Measurements from ENCODE around the gene TMEM51.
"Not testable (repeated sequence)": the region's sequence is repeated elsewhere in the genome, so short reads cannot be mapped to it uniquely, and the experiment has no call there.

TMEM51 gene

DNA sequence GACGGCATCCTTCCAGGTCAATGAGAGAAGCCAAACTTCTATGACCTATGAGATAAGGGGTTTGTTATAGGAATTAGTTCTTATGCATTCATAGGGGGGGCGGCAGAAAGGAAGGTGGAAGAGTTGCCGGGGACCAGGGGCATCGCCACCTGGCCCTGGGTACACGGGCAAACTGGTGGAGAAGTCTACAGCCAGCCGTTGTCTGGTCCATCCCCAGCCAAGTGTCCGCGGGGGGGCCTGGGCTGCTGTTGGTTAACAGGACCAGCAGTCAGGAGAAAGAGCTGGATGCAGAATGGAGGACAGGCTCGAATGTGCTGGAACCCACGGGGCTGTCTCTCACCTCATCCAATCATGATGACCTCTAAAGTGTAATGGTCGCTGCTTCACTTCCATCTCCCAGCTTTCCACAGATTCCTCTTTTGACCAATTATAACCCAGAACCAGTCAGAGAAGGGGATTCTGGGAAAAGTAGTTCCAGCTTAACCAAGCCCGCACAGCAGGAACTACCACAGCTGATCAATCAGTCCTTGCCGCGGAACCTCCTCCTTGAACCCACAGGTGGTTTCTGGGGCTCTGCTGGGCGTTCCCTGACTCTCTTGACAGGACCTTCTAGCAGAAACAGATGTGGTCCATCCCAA lies 17.8 kb downstream of the TMEM51 start:
- no peak for DNase-seq (ENCODE audit: low spot score)
- Mint-ChIP-seq H3K27me3 (ENCODE audit: low read depth) (peaks cover 20% of the 10 kb centered on the region), H3K4me1 (ENCODE audit: low read depth) (peaks cover 7% of the 10 kb centered on the region)

DNA sequence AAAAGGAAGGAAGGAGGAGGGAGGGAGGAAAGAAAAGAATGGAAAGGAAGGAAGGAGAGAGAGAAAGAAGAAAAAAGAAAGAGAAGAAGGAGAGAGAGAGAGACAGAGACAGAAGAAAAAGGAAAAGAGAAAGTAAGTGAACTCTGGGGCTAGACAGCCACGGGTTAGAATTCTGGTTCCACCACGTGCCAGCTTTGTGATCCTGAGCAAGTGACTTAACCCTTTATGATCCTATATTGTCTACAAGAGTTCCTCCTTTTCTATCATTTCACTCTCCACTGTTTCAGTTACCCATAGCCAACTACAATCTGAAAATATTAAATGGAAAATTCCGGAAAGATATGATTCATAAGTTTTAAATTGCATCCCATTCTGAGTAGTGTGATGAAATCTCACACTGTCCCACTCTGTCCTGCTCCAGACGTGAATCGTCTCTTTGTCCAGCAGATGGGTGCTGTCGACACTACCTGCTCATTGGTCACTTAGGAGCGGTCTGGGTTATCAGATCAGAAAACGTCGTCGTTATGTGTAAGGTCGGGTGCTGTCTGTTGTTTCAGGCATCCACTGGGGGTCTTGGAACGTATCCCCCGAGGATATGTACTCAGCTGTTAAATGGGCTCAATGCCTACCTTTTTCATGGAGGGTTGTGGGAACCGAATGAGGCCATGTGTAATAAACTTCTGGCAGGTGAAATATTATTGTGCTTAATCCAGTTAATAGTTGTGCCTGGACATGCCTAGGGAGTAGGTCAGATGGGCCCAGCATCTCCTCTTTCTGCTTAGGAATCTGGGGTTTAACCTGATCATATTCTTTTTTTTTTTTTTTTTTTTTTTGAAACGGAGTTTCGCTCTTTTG lies 19.1 kb downstream of the TMEM51 start:
- Mint-ChIP-seq H3K4me3 (no peak overlapping the region), H3K4me1 (ENCODE audit: low read depth) (peaks cover 7% of the 10 kb centered on the region), H3K9me3 (no peaks in the 10 kb centered on the region), H3K27ac (no peak overlapping the region), H3K27me3 (ENCODE audit: low read depth) (peaks cover 22% of the 10 kb centered on the region), H3K36me3 (ENCODE audit: low read depth) (no peaks in the 10 kb centered on the region)
- no peak for DNase-seq (ENCODE audit: low spot score)

More for the DNA sequence above, 17.8 kb downstream of the TMEM51 start:
- Mint-ChIP-seq H3K4me3 (no peak overlapping the region), H3K36me3 (ENCODE audit: low read depth) (no peaks in the 10 kb centered on the region), H3K9me3 (no peaks in the 10 kb centered on the region), H3K27ac (no peak overlapping the region)

DNA sequence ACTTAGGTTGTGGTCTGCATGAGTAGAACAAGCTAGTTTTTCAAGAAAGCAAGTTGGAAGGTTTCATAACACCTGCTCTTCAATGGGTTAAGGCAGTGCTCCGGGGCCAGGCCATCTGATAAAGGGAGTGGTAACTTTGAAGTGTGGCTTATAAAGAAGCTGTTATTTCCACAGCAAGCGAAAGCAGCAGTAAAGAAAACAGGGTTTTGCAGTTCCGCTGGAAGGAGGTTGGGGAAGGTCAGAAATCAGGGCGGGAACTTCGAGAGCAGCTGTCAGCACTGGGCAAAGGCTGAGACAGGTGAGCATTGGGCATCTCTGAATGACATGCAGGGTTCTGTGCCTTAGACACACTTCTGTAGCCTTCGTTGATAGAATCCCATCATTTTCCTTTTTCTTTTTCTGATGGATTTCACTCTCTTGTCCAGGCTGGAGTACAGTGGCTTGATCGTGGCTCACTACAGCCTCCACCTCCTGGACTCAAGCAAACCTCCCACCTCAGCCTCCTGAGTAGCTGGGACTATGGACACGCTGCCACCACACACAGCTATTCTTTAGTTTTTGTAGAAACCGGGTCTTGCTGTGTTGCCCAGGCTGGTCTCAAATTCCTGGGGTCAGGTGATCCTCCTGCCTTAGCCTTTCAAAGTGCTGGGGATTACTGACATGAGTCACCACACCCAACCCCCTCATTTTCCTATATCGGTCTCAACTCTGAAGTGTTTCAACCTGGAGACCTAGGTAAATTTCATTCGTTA lies 20.5 kb downstream of the TMEM51 start:
- no peak for DNase-seq (ENCODE audit: low spot score)
- Mint-ChIP-seq H3K27ac (no peak overlapping the region), H3K27me3 (ENCODE audit: low read depth) (peaks cover 12% of the 10 kb centered on the region), H3K4me1 (ENCODE audit: low read depth) (peaks cover 7% of the 10 kb centered on the region), H3K4me3 (no peak overlapping the region), H3K9me3 (no peaks in the 10 kb centered on the region), H3K36me3 (ENCODE audit: low read depth) (no peaks in the 10 kb centered on the region)

DNA sequence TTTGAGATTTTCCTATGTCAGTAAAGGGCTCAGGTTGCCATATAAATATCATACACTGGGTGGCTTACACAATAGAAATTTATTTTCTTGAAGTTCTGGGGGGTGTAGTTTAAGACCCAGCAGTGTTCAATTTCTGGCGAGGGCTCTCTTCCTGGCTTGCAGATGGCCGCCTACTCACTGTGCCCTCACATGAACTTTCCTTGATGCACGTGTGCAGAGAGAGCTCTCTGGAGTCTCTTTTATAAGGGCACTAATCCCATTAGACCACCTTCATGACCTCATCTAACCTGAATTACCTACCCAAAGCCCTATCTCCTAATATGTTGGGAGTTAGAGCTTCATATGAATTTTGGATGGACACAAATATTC lies 21.1 kb downstream of the TMEM51 start:
- no peaks in the 10 kb centered on the region for H3K9me3 Mint-ChIP-seq
- DNase-seq (ENCODE audit: low spot score), result no peak
- no peaks in the 10 kb centered on the region for H3K36me3 Mint-ChIP-seq (ENCODE audit: low read depth)
- H3K4me1 Mint-ChIP-seq (ENCODE audit: low read depth), result peaks cover 7% of the 10 kb centered on the region
- H3K27me3 Mint-ChIP-seq (ENCODE audit: low read depth), result peaks cover 8% of the 10 kb centered on the region
- H3K27ac Mint-ChIP-seq, result no peak overlapping the region
- no peak overlapping the region for H3K4me3 Mint-ChIP-seq

DNA sequence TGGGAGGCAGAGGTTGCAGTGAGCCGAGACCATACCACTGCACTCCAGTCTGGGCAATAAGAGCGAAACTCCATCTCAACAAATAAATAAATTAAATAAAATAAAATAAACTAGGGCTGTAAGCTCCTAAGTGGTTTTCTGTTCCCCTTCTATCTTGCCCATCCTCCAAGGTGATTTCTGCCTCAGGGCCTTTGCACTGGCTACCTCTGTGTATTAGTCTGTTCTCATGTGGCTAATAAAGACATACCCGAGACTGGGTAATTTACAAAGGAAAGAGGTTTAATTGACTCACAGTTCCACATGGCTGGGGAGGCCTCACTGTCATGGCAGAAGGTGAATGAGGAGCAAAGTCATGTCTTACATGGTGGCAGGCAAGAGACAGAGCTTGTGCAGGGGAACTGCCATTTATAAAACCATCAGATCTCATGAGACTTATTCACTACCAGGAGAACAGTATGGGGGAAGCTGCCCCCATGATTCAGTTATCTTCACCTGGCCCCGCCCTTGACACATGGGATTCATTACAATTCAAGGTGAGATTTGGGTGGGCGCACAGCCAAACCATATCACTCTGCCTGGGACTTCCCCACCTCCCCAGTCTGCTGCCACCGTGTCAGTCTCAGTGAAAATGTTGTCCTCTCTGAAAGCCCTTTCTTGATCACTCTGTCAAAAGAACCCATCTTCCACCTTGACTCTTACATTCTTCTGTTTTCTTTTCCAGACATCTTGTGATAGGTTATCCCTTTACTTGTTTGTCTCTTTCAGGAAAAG lies 22.0 kb downstream of the TMEM51 start:
- H3K36me3 Mint-ChIP-seq (ENCODE audit: low read depth); H3K4me3 Mint-ChIP-seq; H3K27ac Mint-ChIP-seq: not testable (repeated sequence)

DNA sequence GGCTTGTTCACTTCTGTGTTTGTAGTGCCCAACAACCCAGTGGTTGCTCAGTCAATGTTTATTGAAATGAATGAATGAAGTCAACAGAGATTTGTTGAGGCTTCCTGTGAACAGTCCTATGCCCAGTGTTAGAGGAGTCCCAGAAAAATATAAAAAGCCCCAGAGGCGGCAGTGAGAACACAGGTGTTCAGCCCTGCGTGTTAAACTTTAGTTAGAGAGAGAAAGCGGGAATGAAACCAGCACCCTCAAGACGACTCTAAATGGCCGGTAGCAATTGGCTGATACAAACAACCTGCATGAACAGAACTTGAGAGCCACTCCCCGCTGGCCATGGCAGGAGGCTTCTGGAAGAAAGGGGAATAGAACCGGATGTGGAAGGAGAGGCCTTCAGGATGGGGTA lies 22.6 kb downstream of the TMEM51 start:
- Mint-ChIP-seq H3K4me3 (no peak overlapping the region), H3K36me3 (ENCODE audit: low read depth) (no peaks in the 10 kb centered on the region), H3K4me1 (ENCODE audit: low read depth) (peaks cover 7% of the 10 kb centered on the region), H3K27me3 (ENCODE audit: low read depth) (peaks cover 8% of the 10 kb centered on the region), H3K27ac (no peak overlapping the region), H3K9me3 (no peaks in the 10 kb centered on the region)
- DNase-seq (ENCODE audit: low spot score), result no peak

More for the DNA sequence above, 22.0 kb downstream of the TMEM51 start:
- H3K9me3 Mint-ChIP-seq; H3K4me1 Mint-ChIP-seq (ENCODE audit: low read depth); H3K27me3 Mint-ChIP-seq (ENCODE audit: low read depth); DNase-seq (ENCODE audit: low spot score): not testable (repeated sequence)

DNA sequence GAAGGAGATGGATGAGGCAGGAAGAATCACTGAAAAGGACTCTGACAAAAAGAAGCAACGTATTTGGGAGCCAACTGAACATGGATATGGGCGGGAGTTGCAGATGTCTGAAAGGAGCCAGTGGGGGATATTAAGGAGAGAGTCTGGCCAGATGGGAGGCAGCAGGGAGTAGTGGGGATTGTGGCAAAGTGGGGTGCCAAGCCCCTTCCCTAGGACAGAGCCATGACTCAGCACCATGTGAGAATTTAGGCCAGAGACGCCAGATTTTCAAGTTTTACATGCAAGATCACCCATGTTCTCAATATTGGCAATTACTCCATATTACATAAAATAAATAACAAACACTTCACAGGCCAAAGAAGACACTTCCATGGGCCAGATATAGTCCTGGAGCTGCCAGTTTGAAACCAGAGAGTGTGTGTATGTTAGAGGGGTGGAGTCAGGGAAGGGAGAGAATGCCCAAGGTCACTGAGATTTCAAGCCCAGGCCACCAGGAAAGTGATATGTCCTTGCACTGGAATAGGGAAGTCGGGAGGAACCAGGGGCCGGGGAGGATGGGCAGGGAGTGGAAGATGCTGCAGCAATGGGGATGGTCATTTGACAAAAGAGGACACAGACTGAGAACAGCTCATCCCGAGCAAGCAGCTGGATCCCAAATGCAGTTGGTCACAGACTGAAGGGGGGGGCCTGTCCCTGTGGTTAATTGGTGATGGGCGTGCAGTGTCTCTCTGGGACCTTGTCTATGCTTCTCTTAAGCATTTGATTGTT lies 23.5 kb downstream of the TMEM51 start:
- Mint-ChIP-seq H3K9me3 (no peaks in the 10 kb centered on the region), H3K4me3 (no peak overlapping the region), H3K27me3 (ENCODE audit: low read depth) (peaks cover 10% of the 10 kb centered on the region), H3K27ac (no peak overlapping the region), H3K4me1 (ENCODE audit: low read depth) (peaks cover 7% of the 10 kb centered on the region), H3K36me3 (ENCODE audit: low read depth) (no peaks in the 10 kb centered on the region)
- DNase-seq (ENCODE audit: low spot score), result no peak

DNA sequence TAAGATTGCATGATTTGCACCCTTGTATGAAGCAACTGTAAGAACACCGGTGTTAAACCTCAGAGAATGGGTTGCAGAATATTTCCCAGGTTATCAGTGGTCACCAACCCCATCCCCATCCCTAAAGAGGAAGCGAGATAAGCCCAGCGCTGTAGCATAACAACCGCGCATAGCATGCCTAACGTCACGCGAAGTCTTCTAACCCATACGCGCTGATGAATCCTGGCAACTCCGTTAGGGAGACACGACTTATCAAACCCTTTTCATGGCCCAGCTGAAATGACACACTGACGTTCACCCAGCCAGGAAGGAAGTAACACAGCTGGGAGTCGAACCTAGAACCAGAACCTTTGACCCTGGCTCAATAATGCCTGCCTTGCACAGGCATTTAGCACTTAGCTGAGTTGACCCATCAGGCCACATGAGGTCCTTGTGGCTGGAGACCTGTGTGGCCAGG lies 24.2 kb downstream of the TMEM51 start:
- Mint-ChIP-seq H3K4me3 (no peak overlapping the region), H3K36me3 (ENCODE audit: low read depth) (no peaks in the 10 kb centered on the region), H3K4me1 (ENCODE audit: low read depth) (peaks cover 4% of the 10 kb centered on the region), H3K27me3 (ENCODE audit: low read depth) (peaks cover 10% of the 10 kb centered on the region), H3K9me3 (no peaks in the 10 kb centered on the region), H3K27ac (no peak overlapping the region)
- DNase-seq (ENCODE audit: low spot score), result no peak

DNA sequence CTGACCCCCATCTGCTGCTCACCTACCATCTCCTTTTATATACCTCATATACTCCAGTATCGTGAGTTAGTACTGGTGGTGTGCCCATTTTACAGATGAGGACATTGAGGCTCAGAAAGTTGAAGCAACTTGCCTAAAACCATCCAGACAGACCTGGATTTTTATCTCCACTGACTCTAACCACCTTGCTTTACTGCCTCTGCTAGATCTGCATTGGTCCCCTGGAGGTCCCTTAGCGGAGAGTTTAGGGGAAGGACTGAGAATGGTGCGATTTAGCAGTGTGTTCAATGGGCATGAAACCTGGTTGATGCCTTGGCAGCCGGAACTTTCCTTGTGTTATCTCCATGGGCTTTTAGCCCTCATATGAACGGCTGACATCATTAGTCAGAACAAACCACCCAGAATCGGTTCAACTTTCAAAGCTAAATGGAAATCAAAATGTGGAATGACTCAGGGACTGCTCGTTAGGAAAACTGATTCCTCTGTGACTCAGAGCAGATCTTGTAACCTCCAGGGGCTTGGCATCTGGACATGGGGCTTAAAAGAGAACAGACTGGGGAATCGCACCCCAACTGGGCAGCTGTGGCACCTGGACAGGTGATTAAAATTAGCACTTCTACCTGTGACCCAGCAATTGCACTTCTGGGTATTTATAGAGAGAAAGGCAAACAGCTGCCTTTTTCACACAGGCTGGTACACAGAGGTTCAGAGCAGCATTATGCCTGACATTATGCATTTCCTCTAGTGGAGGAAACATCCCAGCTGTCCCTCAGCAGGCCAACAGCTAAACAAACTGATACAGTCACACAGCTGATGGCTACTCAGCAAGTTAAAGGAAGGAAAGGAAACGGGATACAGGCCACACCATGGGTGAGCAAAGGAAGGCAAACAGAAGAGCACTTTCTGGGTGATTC lies 25.3 kb downstream of the TMEM51 start:
- H3K9me3 Mint-ChIP-seq, result no peaks in the 10 kb centered on the region
- peaks cover under 1% of the 10 kb centered on the region for H3K4me1 Mint-ChIP-seq (ENCODE audit: low read depth)
- no peaks in the 10 kb centered on the region for H3K36me3 Mint-ChIP-seq (ENCODE audit: low read depth)
- H3K4me3 Mint-ChIP-seq, result no peak overlapping the region
- no peak overlapping the region for H3K27ac Mint-ChIP-seq
- H3K27me3 Mint-ChIP-seq (ENCODE audit: low read depth), result peaks cover 15% of the 10 kb centered on the region
- no peak for DNase-seq (ENCODE audit: low spot score)

DNA sequence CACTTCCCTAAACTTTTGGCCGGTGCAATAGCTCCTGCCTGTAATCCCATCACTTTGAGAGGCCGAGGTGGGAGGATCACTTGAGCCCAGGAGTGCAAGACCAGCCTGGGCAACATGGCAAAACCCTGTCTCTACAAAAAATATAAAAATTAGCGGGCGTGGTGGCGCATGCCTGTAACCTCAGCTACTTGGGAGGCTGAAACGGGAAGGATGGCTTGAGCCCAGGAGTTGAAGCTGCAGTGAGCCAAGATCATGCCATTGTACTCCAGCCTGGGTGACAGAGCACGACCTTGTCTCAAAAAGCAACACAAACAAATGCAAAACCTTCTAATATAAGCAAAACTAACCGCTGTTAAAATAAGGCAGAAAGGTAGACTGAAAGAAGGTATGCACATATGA lies 25.9 kb downstream of the TMEM51 start:
- no peak overlapping the region for H3K27ac Mint-ChIP-seq
- H3K36me3 Mint-ChIP-seq (ENCODE audit: low read depth), result no peaks in the 10 kb centered on the region
- no peak overlapping the region for H3K4me3 Mint-ChIP-seq
- no peaks in the 10 kb centered on the region for H3K4me1 Mint-ChIP-seq (ENCODE audit: low read depth)
- no peaks in the 10 kb centered on the region for H3K9me3 Mint-ChIP-seq
- H3K27me3 Mint-ChIP-seq (ENCODE audit: low read depth), result peaks cover 15% of the 10 kb centered on the region
- DNase-seq (ENCODE audit: low spot score), result no peak

DNA sequence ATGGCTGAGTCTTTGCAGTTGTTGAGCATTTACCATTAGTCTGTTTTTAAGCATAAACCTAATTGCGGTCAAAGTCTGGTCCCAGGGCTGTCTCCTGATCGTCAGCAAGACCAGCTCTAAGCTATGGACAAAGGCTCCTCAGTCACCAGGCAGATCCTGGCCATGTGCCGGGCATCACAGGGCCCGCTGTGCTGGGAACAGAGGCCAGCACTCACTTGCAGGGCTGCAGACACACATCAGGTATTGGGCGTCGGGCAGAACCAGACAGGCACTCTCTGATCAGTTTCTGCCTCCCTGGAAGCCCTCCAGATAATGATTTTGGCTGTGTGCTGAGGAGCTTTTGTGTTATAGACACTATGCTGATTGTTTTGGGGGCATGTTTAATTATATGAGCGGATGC lies 26.6 kb downstream of the TMEM51 start:
- no peaks in the 10 kb centered on the region for H3K9me3 Mint-ChIP-seq
- no peak overlapping the region for H3K4me3 Mint-ChIP-seq
- H3K4me1 Mint-ChIP-seq (ENCODE audit: low read depth), result no peaks in the 10 kb centered on the region
- no peak overlapping the region for H3K27ac Mint-ChIP-seq
- peaks cover 15% of the 10 kb centered on the region for H3K27me3 Mint-ChIP-seq (ENCODE audit: low read depth)
- no peak for DNase-seq (ENCODE audit: low spot score)
- no peaks in the 10 kb centered on the region for H3K36me3 Mint-ChIP-seq (ENCODE audit: low read depth)

DNA sequence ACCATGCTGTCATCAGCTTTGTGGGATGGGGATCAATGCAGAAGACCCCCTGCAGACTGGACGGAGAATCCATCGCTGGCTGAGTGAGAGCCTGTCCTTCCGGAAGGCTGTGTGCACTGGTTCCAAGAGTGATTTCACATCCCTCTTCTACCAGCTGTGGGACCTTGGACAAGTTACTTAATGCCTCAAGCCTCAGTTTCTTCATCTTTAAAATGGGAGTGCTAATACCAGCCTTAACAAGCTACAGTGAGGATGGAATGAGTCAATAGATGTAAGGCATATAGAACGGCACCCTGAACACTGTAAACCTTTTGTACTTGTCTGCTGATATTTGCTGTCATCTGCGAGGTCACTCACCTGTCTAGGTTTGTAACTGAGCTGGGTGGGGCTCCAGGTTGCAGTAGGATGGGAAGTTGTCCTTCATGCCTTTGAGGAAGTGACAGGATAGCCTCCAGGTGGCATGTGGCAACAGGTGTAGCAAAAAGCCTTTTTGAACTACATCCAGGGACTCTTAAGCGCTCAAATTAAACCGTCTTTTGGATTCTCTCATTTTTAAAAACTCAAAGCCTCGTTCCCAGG lies 27.5 kb downstream of the TMEM51 start:
- no peak overlapping the region for H3K4me3 Mint-ChIP-seq
- H3K4me1 Mint-ChIP-seq (ENCODE audit: low read depth), result no peaks in the 10 kb centered on the region
- no peaks in the 10 kb centered on the region for H3K36me3 Mint-ChIP-seq (ENCODE audit: low read depth)
- H3K9me3 Mint-ChIP-seq, result no peaks in the 10 kb centered on the region
- no peak overlapping the region for H3K27ac Mint-ChIP-seq
- DNase-seq (ENCODE audit: low spot score), result no peak
- peaks cover 13% of the 10 kb centered on the region for H3K27me3 Mint-ChIP-seq (ENCODE audit: low read depth)

All from T-helper 2 cell treated with Interferon-gamma antibody and Interleukin-4, amounts not matched to agents 5 μg/mL and 100 μg/mL, for 36 hours (primary cell).